Measurements from ENCODE around the gene AGTRAP. TPM values are rescaled to one million over a fixed set of nuclear protein-coding genes. Genes with fewer than 3 reads are reported as not detected.

Gene AGTRAP
- total RNA-seq, 4 donors from 2014 or later = 9.5 to 32.2 (median 25.5) TPM

DNA sequence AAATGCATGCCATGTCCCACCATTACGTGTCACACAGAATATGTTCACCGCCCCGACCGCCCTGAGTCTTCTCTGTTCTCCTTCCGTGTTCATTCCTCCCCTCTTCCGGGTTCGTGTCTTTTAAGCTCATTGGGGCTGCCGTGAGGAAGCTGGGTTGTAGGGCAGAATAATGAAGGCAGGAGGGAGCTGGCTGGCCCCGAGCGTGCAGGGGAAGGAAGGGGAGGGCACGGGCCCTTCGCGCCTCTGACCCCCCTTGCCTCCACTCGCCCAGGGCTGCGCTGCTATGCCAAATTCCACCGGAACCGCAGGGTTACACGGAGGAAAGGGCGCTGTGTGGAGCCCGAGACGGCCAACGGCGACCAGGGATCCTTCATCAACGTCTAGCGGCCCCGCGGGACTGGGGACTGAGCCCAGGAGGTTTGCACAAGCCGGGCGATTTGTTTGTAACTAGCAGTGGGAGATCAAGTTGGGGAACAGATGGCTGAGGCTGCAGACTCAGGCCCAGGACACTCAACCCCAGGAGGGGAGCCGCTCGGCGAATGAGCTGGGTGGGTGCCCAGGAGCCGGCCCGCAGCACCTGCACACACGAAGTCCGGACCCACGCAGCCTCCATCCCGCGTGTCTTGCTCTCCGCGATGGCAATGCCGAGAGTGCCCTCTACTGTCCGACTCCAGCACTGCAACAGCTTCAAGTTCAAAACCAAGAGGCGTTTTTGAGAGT lies 16.5 kb upstream of the AGTRAP start:
- H3K27ac ChIP-seq = peak overlapping the region; percentile 57 to 91 (median 74)
- peak; percentile 85 to 96 (median 94) for DNase-seq
- no peaks in the 10 kb centered on the region for H3K36me3 ChIP-seq
- no peaks in the 10 kb centered on the region for H3K4me1 ChIP-seq
- H3K9me3 ChIP-seq = no peaks in the 10 kb centered on the region
- peak overlapping the region; percentile 35 to 56 (median 48) for H3K4me3 ChIP-seq
- TF ChIP-seq, protein P1, sequence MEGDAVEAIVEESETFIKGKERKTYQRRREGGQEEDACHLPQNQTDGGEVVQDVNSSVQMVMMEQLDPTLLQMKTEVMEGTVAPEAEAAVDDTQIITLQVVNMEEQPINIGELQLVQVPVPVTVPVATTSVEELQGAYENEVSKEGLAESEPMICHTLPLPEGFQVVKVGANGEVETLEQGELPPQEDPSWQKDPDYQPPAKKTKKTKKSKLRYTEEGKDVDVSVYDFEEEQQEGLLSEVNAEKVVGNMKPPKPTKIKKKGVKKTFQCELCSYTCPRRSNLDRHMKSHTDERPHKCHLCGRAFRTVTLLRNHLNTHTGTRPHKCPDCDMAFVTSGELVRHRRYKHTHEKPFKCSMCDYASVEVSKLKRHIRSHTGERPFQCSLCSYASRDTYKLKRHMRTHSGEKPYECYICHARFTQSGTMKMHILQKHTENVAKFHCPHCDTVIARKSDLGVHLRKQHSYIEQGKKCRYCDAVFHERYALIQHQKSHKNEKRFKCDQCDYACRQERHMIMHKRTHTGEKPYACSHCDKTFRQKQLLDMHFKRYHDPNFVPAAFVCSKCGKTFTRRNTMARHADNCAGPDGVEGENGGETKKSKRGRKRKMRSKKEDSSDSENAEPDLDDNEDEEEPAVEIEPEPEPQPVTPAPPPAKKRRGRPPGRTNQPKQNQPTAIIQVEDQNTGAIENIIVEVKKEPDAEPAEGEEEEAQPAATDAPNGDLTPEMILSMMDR (IDR thresholded peaks at IDR 0.05) = peak; percentile 86 to 96 (median 90)
- no peak for TF ChIP-seq POLR2A (IDR thresholded peaks at IDR 0.05)
- no peaks in the 10 kb centered on the region for H3K27me3 ChIP-seq

DNA sequence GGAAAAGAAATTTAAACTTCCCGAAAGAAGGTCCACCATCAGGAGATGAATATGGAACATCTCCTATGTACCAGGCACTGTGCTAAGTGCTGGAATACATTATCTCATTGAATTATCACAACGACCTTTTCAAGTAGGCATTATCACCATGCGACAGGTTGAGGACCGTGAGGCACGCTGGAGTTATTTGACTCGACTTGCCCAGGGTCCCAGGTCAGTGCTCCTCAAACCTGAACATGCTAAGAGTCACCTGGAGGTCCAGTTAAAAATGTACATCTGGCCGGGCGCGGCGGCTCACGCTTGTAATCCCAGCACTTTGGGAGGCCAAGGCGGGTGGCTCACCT lies 15.9 kb upstream of the AGTRAP start:
- DNase-seq = no peak
- Histone ChIP-seq H3K4me3 (peak overlapping the region in 1 of 4 donors; percentile 43), H3K27ac (peak overlapping the region in 1 of 4 donors; percentile 74), H3K4me1 (no peaks in the 10 kb centered on the region), H3K36me3 (no peaks in the 10 kb centered on the region), H3K9me3 (no peaks in the 10 kb centered on the region), H3K27me3 (no peaks in the 10 kb centered on the region)
- TF ChIP-seq, protein P1 (IDR thresholded peaks at IDR 0.05) = no peak
- no peak for TF ChIP-seq POLR2A (IDR thresholded peaks at IDR 0.05)

DNA sequence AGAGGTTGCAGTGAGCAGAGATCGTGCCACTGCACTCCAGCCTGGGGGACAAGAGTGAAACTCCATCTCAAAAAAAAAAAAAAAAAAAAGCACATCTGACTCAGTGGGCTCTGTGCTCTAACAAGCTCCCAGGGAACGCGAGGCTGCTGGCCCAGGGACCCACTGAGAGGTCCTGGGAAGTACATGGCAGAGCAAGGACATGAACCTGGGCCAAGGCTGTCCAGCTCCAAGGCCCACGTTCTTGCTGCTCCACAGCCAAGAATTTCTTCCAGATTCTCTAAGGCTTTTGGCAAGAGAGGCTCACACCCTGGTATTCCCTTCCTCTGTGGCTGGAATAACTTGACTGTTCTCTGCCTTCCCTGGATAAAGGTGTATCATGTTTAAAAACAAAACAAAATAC lies 15.4 kb upstream of the AGTRAP start:
- H3K4me3 ChIP-seq = no peak overlapping the region
- DNase-seq = no peak

DNA sequence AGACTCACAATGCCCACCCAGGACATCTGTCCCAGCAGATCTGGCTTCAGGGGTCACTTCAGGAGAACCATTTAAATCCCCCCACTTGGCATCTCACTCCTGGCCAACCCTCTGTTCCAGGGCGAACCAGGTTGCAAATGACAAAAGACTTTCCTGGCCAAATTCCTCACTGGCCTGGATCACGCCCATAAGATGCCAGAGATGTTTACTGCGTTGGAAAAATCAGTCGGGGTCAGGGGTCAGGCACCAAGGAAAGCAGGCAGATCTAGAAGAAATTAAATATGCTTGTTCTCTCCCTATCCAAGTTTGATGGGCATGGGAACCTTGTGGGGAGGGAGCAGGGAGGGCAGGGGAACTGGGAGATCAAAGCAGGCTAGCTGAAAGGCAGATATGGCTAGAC lies 14.6 kb upstream of the AGTRAP start:
- TF ChIP-seq POLR2A (IDR thresholded peaks at IDR 0.05) = no peak
- TF ChIP-seq, protein P1 (IDR thresholded peaks at IDR 0.05) = no peak
- no peaks in the 10 kb centered on the region for H3K36me3 ChIP-seq
- H3K9me3 ChIP-seq = no peaks in the 10 kb centered on the region
- no peak overlapping the region for H3K4me3 ChIP-seq
- H3K27me3 ChIP-seq = no peaks in the 10 kb centered on the region
- H3K27ac ChIP-seq = no peak overlapping the region
- DNase-seq = no peak
- no peaks in the 10 kb centered on the region for H3K4me1 ChIP-seq

More for the DNA sequence above, 15.4 kb upstream of the AGTRAP start:
- no peaks in the 10 kb centered on the region for H3K9me3 ChIP-seq
- H3K27ac ChIP-seq = no peak overlapping the region
- H3K27me3 ChIP-seq = no peaks in the 10 kb centered on the region
- TF ChIP-seq, protein P1 (IDR thresholded peaks at IDR 0.05) = no peak
- TF ChIP-seq POLR2A (IDR thresholded peaks at IDR 0.05) = no peak
- no peaks in the 10 kb centered on the region for H3K36me3 ChIP-seq
- no peaks in the 10 kb centered on the region for H3K4me1 ChIP-seq

DNA sequence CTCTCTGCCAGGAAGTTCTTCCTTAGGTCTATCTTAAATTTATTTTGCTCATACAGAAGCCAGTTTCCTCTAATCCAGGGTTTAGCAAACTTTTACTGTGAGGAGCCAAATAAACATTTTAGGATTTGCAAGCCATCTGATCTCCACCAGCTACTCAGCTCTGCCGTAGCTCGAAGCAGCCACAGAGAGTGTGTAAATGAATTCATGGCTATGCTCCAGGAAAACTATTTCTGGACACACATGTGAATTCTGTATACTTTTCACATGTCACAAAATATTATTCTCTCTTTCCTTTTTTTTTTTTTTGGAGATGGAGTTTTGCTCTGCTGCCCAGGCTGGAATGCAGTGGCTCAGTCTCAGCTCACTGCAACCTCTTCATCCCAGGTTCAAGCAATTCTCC lies 13.4 kb upstream of the AGTRAP start:
- no peak for DNase-seq
- Histone ChIP-seq H3K36me3 (no peaks in the 10 kb centered on the region), H3K4me3 (no peak overlapping the region), H3K4me1 (no peaks in the 10 kb centered on the region), H3K27ac (no peak overlapping the region), H3K9me3 (no peaks in the 10 kb centered on the region), H3K27me3 (no peaks in the 10 kb centered on the region)
- TF ChIP-seq, protein P1 (IDR thresholded peaks at IDR 0.05) = no peak
- TF ChIP-seq POLR2A (IDR thresholded peaks at IDR 0.05) = no peak
